Measurements from ENCODE around the gene MED15. TPM values are rescaled to one million over a fixed set of nuclear protein-coding genes. Genes with fewer than 3 reads are reported as not detected.

Gene MED15
- total RNA-seq, 4 donors from 2014 or later, result 16.5 to 110 (median 38.6) TPM

- intact Hi-C loops (cut with DNase I; ENCODE audit: low total_unique reads), result no loop called here
- no peak for DNase-seq
- Histone ChIP-seq H3K4me3 (no peak overlapping the region), H3K4me1 (peaks cover 0 to 5% of the 10 kb centered on the region in 2 donors), H3K27ac (no peak overlapping the region), H3K27me3 (no peaks in the 10 kb centered on the region), H3K9me3 (no peaks in the 10 kb centered on the region), H3K36me3 (no peaks in the 10 kb centered on the region)
- TF ChIP-seq CTCF (IDR thresholded peaks at IDR 0.05), result no peak
- no peak for TF ChIP-seq POLR2A (IDR thresholded peaks at IDR 0.05)
These were observed 15.0 kb downstream of the MED15 start for GRCh38 chr22:20522134-20523004.

- Histone ChIP-seq H3K4me1 (peaks cover 0 to 5% of the 10 kb centered on the region in 2 donors), H3K4me3 (no peak overlapping the region), H3K27ac (no peak overlapping the region), H3K9me3 (no peaks in the 10 kb centered on the region), H3K36me3 (no peaks in the 10 kb centered on the region), H3K27me3 (no peaks in the 10 kb centered on the region)
- DNase-seq, result no peak
- TF ChIP-seq POLR2A (IDR thresholded peaks at IDR 0.05), result no peak
- intact Hi-C loops (cut with DNase I; ENCODE audit: low total_unique reads), result no loop called here
These were observed 15.9 kb downstream of the MED15 start for GRCh38 chr22:20523086-20523983.

GRCh38 chr22:20524004-20524481 lies 16.6 kb downstream of the MED15 start:
- Histone ChIP-seq H3K36me3 (no peaks in the 10 kb centered on the region), H3K9me3 (no peaks in the 10 kb centered on the region), H3K4me1 (peaks cover 0 to 5% of the 10 kb centered on the region in 2 donors), H3K4me3 (no peak overlapping the region), H3K27me3 (no peaks in the 10 kb centered on the region), H3K27ac (no peak overlapping the region)
- no peak for DNase-seq
- TF ChIP-seq POLR2A (IDR thresholded peaks at IDR 0.05) (no peak), CTCF (IDR thresholded peaks at IDR 0.05) (no peak)
- intact Hi-C loops (cut with DNase I; ENCODE audit: low total_unique reads), result no loop called here

GRCh38 chr22:20525048-20525447 lies 17.6 kb downstream of the MED15 start:
- H3K4me1 ChIP-seq, result peaks cover 1 to 6% of the 10 kb centered on the region in 2 donors
- H3K27ac ChIP-seq, result no peak overlapping the region

More at GRCh38 chr22:20525048-20525447, 17.6 kb downstream of the MED15 start:
- Histone ChIP-seq H3K36me3 (no peaks in the 10 kb centered on the region), H3K9me3 (no peaks in the 10 kb centered on the region), H3K4me3 (no peak overlapping the region), H3K27me3 (no peaks in the 10 kb centered on the region)
- TF ChIP-seq POLR2A (IDR thresholded peaks at IDR 0.05) (no peak), CTCF (IDR thresholded peaks at IDR 0.05) (no peak)
- intact Hi-C loops (cut with DNase I; ENCODE audit: low total_unique reads), result no loop called here
- no peak for DNase-seq

All from uterus (tissue), 4 donors.